ENCODE data around the gene LSR.

LSR gene

GRCh38 chr19:35247526-35248309 is 1.1 kb upstream of the LSR start:
- DNase-seq (ENCODE audit: low read depth in 2 of 2), result peak in 1 of 2 donors; percentile 41

- DNase-seq (ENCODE audit: low read depth in 2 of 2), result no peak
Observed at GRCh38 chr19:35249146-35249847, 495 bp downstream of the LSR start.

- no peak for DNase-seq (ENCODE audit: low read depth in 2 of 2)
Observed at GRCh38 chr19:35249848-35250711, 1.3 kb downstream of the LSR start.

- DNase-seq (ENCODE audit: low read depth in 2 of 2), result no peak
Observed at GRCh38 chr19:35251456-35251855, 2.7 kb downstream of the LSR start.

- DNase-seq (ENCODE audit: low read depth in 2 of 2), result no peak
Observed at GRCh38 chr19:35253316-35254286, 4.8 kb downstream of the LSR start.

- no peak for DNase-seq (ENCODE audit: low read depth in 2 of 2)
Observed at GRCh38 chr19:35254341-35255297, 5.8 kb downstream of the LSR start.

GRCh38 chr19:35256566-35256965 is 7.8 kb downstream of the LSR start:
- no peak for DNase-seq (ENCODE audit: low read depth in 2 of 2)

GRCh38 chr19:35257113-35257461 is 8.3 kb downstream of the LSR start:
- DNase-seq (ENCODE audit: low read depth in 2 of 2), result no peak

- DNase-seq (ENCODE audit: low read depth in 2 of 2), result no peak
Observed at GRCh38 chr19:35260694-35261304, 12.0 kb downstream of the LSR start.

GRCh38 chr19:35261356-35262100 is 12.7 kb downstream of the LSR start:
- DNase-seq (ENCODE audit: low read depth in 2 of 2), result no peak

GRCh38 chr19:35262101-35262761 is 13.4 kb downstream of the LSR start:
- DNase-seq (ENCODE audit: low read depth in 2 of 2), result no peak

- no peak for DNase-seq (ENCODE audit: low read depth in 2 of 2)
Observed at GRCh38 chr19:35264268-35265125, 15.7 kb downstream of the LSR start.

- DNase-seq (ENCODE audit: low read depth in 2 of 2), result no peak
Observed at GRCh38 chr19:35265126-35265899, 16.5 kb downstream of the LSR start.

- DNase-seq (ENCODE audit: low read depth in 2 of 2), result no peak
Observed at GRCh38 chr19:35265900-35266519, 17.2 kb downstream of the LSR start.

GRCh38 chr19:35266520-35267352 is 17.9 kb downstream of the LSR start:
- DNase-seq (ENCODE audit: low read depth in 2 of 2), result no peak

All from stimulated activated CD8-positive, alpha-beta memory T cell treated with anti-CD3 and anti-CD28 coated beads, Interleukin-7, amount 100 ng/mL, for 1 hour (primary cell).